DOHH2 (cell line): ENCODE data around the gene ELOVL3.

Experiments
- H3F3A ChIP-seq: fragments of 200-600 bp; sonication (generic), shearing (Covaris generic); 2 replicates; pipeline ENCODE4 v1.6.0; 2016; ENCODE audit warnings: antibody characterized with exemption, mild to moderate bottlenecking; ENCODE audit not compliant: control insufficient read depth, insufficient read depth
- H3K27ac ChIP-seq: fragments of 200-600 bp; sonication (generic); 2 replicates; pipeline ENCODE4 v1.5.1; 2014; ENCODE audit warnings: low read depth, mild to moderate bottlenecking, low read length, moderate library complexity
- H3K27me3 ChIP-seq: fragments of 200-600 bp; sonication (generic); 2 replicates; pipeline ENCODE4 v1.6.1; 2014; ENCODE audit warnings: mild to moderate bottlenecking, low read length, mixed read lengths; ENCODE audit not compliant: control insufficient read depth
- H3K36me3 ChIP-seq: fragments of 200-600 bp; sonication (generic); 2 replicates; pipeline ENCODE4 v1.6.1; 2014; ENCODE audit warnings: mild to moderate bottlenecking, low read length, moderate library complexity, mixed read lengths; ENCODE audit not compliant: control insufficient read depth
- H3K4me1 ChIP-seq: fragments of 200-600 bp; sonication (generic); 2 replicates; pipeline ENCODE4 v1.6.1; 2014; ENCODE audit warnings: mild to moderate bottlenecking, low read length, mixed read lengths; ENCODE audit not compliant: control insufficient read depth
- H3K4me2 ChIP-seq: fragments of 200-600 bp; sonication (generic); 2 replicates; pipeline ENCODE4 v1.6.0; 2014; ENCODE audit warnings: mild to moderate bottlenecking, low read length, moderate library complexity
- H3K4me3 ChIP-seq: fragments of 200-600 bp; sonication (generic); 2 replicates; pipeline ENCODE4 v1.5.1; 2014; ENCODE audit warnings: mild to moderate bottlenecking, low read length, mixed read lengths
- H3K79me2 ChIP-seq: fragments of 200-600 bp; sonication (generic); 2 replicates; pipeline ENCODE4 v1.6.1; 2014; ENCODE audit warnings: mild to moderate bottlenecking, low read length, mixed read lengths; ENCODE audit not compliant: control insufficient read depth
- H3K9me2 ChIP-seq: fragments of 200-600 bp; sonication (generic); replicated peaks from 2 replicates; pipeline ENCODE4 v1.6.1; 2014; ENCODE audit warnings: mild to moderate bottlenecking, low read length, mixed read lengths; ENCODE audit not compliant: control insufficient read depth
- H3K9me3 ChIP-seq: fragments of 200-600 bp; sonication (generic); 2 replicates; pipeline ENCODE4 v1.6.1; 2014; ENCODE audit warnings: antibody characterized with exemption, low read length, mixed read lengths; ENCODE audit not compliant: control insufficient read depth, insufficient read depth
- H4K20me1 ChIP-seq: fragments of 200-600 bp; sonication (generic); 2 replicates; pipeline ENCODE4 v1.6.0; 2014; ENCODE audit warnings: low read depth, mild to moderate bottlenecking, antibody characterized with exemption, low read length, moderate library complexity; ENCODE audit not compliant: control insufficient read depth, insufficient read depth
- CTCF ChIP-seq: fragments of 200-600 bp; sonication (generic); IDR thresholded peaks from one replicate; pipeline ENCODE4 v1.5.1; 2014; ENCODE audit warnings: antibody characterized with exemption, mild to moderate bottlenecking, low read depth, low read length; ENCODE audit not compliant: poor library complexity, severe bottlenecking
- EZH2phosphoT487 ChIP-seq: fragments of 200-600 bp; sonication (generic); IDR thresholded peaks from 2 replicates; pipeline ENCODE4 v1.6.1; 2017; ENCODE audit warnings: borderline replicate concordance, mild to moderate bottlenecking, antibody characterized with exemption, low read length, moderate library complexity, mixed read lengths

ELOVL3 gene

GRCh38 chr10:102279104-102279503 lies 53.0 kb downstream of the ELOVL3 start:
- Histone ChIP-seq H3K9me3 (no peaks in the 10 kb centered on the region), H4K20me1 (peaks cover under 1% of the 10 kb centered on the region; the same call in 1 of the 2 replicates), H3K27ac (no peak overlapping the region), H3K27me3 (no peaks in the 10 kb centered on the region), H3K4me3 (no peak overlapping the region), H3K36me3 (peaks cover 3% of the 10 kb centered on the region; the same call in 1 of the 2 replicates), H3F3A (no peaks in the 10 kb centered on the region), H3K4me1 (peaks cover 18% of the 10 kb centered on the region), H3K9me2 (no peaks in the 10 kb centered on the region), H3K79me2 (peaks cover 29% of the 10 kb centered on the region), H3K4me2 (no peak overlapping the region)
- TF ChIP-seq EZH2phosphoT487 (no peak), CTCF (no peak)
